ENCODE data around the gene OR4C3.
A peak's percentile ranks its signal among the peaks of the same experiment; 100 is the strongest.
"Not testable (repeated sequence)": the region's sequence is repeated elsewhere in the genome, so short reads cannot be mapped to it uniquely, and the experiment has no call there.

OR4C3 gene

DNA sequence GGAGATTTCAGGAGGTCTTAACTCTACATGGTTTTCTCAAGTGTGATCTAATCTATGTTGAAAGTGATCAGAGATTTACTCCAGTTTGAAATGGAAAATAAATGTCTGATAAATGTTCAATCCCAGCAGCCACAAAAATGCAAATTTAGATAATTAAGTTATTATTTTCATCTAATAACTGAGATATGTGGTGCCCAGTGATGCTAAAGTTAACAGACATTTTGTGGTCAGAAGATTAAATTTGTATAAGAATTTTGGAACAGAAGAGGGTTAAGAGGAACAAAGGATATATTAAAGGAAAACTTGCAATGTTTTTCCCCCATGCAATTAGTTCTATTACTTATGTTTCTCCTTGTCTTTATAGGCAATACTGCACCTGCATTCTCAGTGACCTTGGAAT is at the start of gene OR4C3:
Gene OR4C3 (plus strand): TSS at position 301 of the 400 bp plus-strand sequence. CDS start 102 bp downstream, outside the sequence.
- in situ Hi-C loops (cut with MboI; ENCODE audit: low sequenced_read_pairs); H3K36me3 ChIP-seq (replicated peaks); DNase-seq (ENCODE audit: low spot score in 2 of 2); H3K27me3 ChIP-seq (ENCODE audit: low read depth); H3K4me3 ChIP-seq; H3K4me1 ChIP-seq; H3K9me3 ChIP-seq: not testable (repeated sequence)

DNA sequence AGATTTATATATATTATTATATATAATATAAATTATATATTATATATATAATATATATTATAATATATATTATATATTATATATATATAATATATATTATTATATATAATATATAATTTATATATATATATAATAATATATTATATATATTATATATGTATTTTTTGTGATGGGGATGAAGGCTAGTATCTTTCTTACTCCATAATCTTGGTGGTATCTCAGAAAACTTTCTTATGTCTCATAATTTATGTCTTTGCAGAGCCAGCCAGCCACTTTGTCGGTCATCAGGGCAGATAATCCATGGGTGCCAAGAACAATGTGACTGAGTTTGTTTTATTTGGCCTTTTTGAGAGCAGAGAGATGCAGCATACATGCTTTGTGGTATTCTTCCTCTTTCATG is 18.8 kb upstream of the OR4C3 start, which contains the start of gene OR4S1:
Gene OR4S1 (plus strand): TSS at position 301 of the 400 bp plus-strand sequence. CDS start 0 bp downstream, at position 301.
- Histone ChIP-seq H3K36me3 (replicated peaks) (no peaks in the 10 kb centered on the region), H3K9me3 (no peaks in the 10 kb centered on the region), H3K4me1 (no peaks in the 10 kb centered on the region), H3K27me3 (ENCODE audit: low read depth) (no peaks in the 10 kb centered on the region), H3K4me3 (no peak within 1 kb of the TSS)
- DNase-seq (ENCODE audit: low spot score in 2 of 2) = no peak
- in situ Hi-C loops (cut with MboI; ENCODE audit: low sequenced_read_pairs) = no loop called here

DNA sequence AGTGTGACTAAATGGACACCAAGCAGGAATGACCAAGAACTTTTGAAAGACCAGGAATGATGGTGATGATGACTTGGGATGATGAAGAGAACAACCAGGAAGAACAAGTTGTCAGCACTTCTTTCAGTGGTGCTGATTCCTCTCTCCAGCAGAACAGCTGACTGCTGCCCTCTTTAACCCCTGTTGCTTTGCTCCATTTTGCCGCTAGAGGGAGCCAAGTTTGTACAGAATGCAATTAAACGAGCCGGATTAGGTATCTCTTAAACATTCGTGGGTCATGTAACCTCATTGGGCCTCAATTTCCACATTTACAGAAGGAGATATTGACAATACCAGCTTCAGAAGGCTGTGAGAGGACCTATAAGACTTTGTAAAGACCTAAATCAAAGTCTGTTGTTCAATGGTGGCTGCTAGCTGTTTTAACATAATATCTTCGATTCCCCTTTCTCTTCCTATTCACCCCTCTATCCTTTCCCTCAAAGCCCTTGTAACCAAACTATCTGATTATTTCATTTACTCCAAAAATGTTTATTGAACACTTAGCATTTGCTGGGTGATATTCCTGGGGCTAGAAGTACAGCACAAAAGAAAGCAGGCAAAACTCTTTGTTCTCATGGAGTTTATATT is 16.8 kb upstream of the OR4C3 start:
- in situ Hi-C loops (cut with MboI; ENCODE audit: low sequenced_read_pairs) = no loop called here
- H3K9me3 ChIP-seq = no peaks in the 10 kb centered on the region
- no peaks in the 10 kb centered on the region for H3K4me1 ChIP-seq
- peak; percentile 29 to 86 for DNase-seq (ENCODE audit: low spot score in 2 of 2)
- no peak overlapping the region for H3K4me3 ChIP-seq
- H3K27me3 ChIP-seq (ENCODE audit: low read depth) = no peaks in the 10 kb centered on the region
- H3K36me3 ChIP-seq (replicated peaks) = no peaks in the 10 kb centered on the region

DNA sequence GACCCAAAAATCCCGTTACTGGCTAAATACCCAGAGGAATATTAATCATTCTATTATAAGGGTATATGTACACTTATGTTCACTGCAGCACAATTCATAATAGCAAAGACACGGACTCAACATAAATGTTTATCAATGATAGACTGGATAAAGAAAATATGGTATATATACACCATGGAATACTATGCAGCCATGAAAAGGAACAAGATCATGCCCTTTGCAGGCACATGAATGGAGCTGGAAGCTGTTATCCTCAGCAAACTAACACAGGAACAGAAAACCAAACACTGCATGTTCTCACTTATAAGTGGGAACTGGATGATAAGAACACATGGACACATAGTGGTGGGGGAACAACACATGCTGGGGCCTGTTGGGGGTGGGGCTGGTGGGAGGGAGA is 11.1 kb upstream of the OR4C3 start:
- H3K36me3 ChIP-seq (replicated peaks); H3K27me3 ChIP-seq (ENCODE audit: low read depth); in situ Hi-C loops (cut with MboI; ENCODE audit: low sequenced_read_pairs); H3K4me1 ChIP-seq; DNase-seq (ENCODE audit: low spot score in 2 of 2); H3K9me3 ChIP-seq; H3K4me3 ChIP-seq: not testable (repeated sequence)

DNA sequence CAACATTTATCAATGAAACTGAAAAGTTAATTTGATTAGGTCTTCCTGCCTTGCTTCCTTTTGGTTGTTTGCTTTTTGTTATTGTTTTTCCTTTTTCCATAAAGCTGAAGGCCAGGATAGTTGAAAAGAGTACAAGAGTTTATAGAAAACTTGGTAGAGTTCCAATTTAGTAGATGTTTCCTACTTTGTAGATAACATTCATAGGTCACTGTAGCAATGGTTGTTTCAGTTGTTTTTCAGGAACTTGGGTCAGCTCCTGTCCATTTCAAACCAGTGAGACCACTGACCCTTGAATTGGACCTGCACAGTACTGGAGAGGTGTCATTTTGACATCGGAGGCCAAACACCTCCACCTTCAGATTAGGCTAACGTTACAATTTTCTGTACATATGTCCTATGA is 4.9 kb upstream of the OR4C3 start:
- 0 out of 2 replicates have a peak, but pooled peaks cover 11% of the 10 kb centered on the region for H3K27me3 ChIP-seq (ENCODE audit: low read depth)
- DNase-seq (ENCODE audit: low spot score in 2 of 2); H3K4me1 ChIP-seq; in situ Hi-C loops (cut with MboI; ENCODE audit: low sequenced_read_pairs); H3K4me3 ChIP-seq; H3K9me3 ChIP-seq; H3K36me3 ChIP-seq (replicated peaks): not testable (repeated sequence)

DNA sequence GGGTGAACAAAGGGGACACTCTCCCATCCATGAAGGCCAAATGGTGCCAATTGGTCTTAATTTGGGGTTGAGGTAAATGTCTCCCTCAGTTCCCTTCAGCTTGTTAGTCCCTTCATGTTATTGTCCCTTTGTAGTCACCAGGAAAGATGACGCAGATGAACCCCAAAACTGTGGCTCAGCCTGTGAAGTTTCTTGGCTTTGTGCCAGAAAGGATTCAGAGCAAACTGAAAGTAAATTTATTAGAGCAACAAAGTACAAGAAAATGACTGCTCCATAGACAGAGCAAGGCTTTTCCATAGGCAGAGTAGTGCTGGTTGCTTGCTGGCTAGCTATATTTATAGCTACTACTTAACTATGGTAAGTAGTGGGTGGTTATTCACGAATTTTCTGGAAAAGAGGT is 16.7 kb downstream of the OR4C3 start:
- no peaks in the 10 kb centered on the region for H3K4me1 ChIP-seq
- no peak for DNase-seq (ENCODE audit: low spot score in 2 of 2)
- in situ Hi-C loops (cut with MboI; ENCODE audit: low sequenced_read_pairs) = no loop called here
- H3K9me3 ChIP-seq = no peaks in the 10 kb centered on the region
- no peaks in the 10 kb centered on the region for H3K27me3 ChIP-seq (ENCODE audit: low read depth)
- H3K36me3 ChIP-seq (replicated peaks) = no peaks in the 10 kb centered on the region
- no peak overlapping the region for H3K4me3 ChIP-seq

DNA sequence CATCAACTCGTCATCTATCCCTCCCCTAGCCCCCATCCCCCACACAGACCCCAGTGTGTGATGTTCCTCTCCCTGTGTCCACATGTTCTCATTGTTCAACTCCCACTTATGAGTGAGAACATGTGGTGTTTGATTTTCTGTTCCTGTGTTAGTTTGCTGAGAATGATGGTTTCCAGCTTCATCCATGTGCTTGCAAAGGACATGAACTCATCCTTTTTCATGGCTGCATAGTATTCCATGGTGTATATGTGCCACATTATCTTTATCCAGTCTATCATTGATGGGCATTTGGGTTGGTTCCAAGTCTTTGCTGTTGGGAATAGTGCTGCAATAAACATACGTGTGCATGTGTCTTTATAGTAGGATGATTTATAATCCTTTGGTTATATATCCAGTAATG is 17.8 kb downstream of the OR4C3 start:
- H3K4me1 ChIP-seq; H3K4me3 ChIP-seq; H3K27me3 ChIP-seq (ENCODE audit: low read depth); H3K9me3 ChIP-seq; DNase-seq (ENCODE audit: low spot score in 2 of 2); H3K36me3 ChIP-seq (replicated peaks); in situ Hi-C loops (cut with MboI; ENCODE audit: low sequenced_read_pairs): not testable (repeated sequence)

DNA sequence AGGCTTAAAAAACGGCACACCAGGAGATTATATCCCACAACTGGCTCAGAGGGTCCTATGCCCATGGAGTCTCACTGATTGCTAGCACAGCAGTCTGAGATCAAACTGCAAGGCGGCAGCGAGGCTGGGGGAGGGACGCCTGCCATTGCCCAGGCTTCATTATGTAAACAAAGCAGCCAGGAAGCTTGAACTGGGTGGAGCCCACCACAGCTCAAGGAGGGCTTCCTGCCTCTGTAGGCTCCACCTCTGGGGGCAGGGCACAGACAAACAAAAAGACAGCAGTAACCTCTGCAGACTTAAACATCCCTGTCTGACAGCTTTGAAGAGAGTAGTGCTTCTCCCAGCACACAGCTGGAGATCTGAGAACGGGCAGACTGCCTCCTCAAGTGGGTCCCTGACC is 21.6 kb downstream of the OR4C3 start:
- H3K4me1 ChIP-seq; H3K9me3 ChIP-seq; in situ Hi-C loops (cut with MboI; ENCODE audit: low sequenced_read_pairs); H3K36me3 ChIP-seq (replicated peaks); H3K4me3 ChIP-seq; H3K27me3 ChIP-seq (ENCODE audit: low read depth); DNase-seq (ENCODE audit: low spot score in 2 of 2): not testable (repeated sequence)

DNA sequence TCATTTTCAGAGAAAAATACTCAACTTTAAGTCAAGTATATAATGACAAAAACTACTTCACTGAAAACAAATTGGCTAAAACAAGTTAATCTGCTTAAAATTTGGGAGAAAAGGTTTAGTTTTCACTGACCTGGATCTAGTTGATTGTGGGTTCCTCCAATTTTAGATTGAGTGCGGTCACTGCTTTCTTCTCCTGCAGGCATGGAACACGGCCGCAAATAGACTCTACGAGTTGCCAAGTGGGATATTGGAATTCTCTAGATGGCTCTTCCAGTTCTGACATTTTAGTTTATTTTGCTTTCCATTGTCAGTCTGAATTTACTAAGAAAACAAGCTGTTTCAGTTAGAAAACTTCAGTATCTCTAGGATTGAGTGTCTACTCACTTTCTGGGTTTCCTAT is 29.3 kb downstream of the OR4C3 start:
- in situ Hi-C loops (cut with MboI; ENCODE audit: low sequenced_read_pairs) = no loop called here
- H3K27me3 ChIP-seq (ENCODE audit: low read depth) = no peaks in the 10 kb centered on the region
- DNase-seq (ENCODE audit: low spot score in 2 of 2) = no peak

DNA sequence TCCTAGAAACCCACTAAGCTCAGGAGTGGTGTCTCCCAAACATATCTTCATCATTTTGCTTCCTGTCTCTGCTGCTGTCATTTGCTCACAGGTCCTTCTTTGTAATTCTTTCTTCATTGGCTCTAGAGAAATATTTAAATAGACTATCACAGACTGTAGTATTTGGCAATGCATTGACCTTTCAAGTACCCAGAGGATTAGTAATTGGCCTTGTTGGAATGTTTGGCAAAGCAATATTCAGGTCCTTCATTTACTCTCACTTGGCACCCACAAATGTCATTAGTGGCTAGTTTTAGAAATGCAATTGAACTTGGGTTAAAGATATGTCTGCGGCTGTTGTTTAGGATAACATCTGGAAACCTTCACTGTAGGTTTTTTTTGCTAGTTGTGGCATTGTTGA is 30.0 kb downstream of the OR4C3 start:
- Histone ChIP-seq H3K27me3 (ENCODE audit: low read depth) (no peaks in the 10 kb centered on the region), H3K4me1 (no peaks in the 10 kb centered on the region), H3K4me3 (no peak overlapping the region), H3K36me3 (replicated peaks) (no peaks in the 10 kb centered on the region), H3K9me3 (no peaks in the 10 kb centered on the region)
- no peak for DNase-seq (ENCODE audit: low spot score in 2 of 2)
- in situ Hi-C loops (cut with MboI; ENCODE audit: low sequenced_read_pairs) = no loop called here

More for the DNA sequence above, 29.3 kb downstream of the OR4C3 start:
- Histone ChIP-seq H3K9me3 (no peaks in the 10 kb centered on the region), H3K4me3 (no peak overlapping the region), H3K36me3 (replicated peaks) (no peaks in the 10 kb centered on the region), H3K4me1 (no peaks in the 10 kb centered on the region)

DNA sequence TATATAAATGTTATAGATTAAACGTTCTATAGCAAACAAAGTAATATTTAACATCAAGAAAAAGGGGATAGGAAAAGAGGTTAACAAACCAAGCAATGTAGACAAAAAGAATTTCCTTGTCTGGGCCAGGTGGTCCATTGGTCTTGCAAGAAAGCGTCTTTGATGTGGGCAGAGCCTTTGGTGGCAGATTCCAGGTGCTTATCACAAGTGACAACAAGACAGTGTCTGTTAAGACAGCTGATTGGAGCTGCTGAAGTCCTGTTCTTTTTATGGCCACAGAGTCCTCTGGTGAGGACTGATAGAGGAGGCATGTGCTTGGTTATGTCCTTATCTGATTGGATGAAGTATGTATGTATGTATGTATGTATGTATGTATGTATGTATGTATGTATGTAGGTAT is 36.6 kb downstream of the OR4C3 start:
- H3K9me3 ChIP-seq; in situ Hi-C loops (cut with MboI; ENCODE audit: low sequenced_read_pairs); H3K27me3 ChIP-seq (ENCODE audit: low read depth); H3K36me3 ChIP-seq (replicated peaks); H3K4me1 ChIP-seq; DNase-seq (ENCODE audit: low spot score in 2 of 2); H3K4me3 ChIP-seq: not testable (repeated sequence)

DNA sequence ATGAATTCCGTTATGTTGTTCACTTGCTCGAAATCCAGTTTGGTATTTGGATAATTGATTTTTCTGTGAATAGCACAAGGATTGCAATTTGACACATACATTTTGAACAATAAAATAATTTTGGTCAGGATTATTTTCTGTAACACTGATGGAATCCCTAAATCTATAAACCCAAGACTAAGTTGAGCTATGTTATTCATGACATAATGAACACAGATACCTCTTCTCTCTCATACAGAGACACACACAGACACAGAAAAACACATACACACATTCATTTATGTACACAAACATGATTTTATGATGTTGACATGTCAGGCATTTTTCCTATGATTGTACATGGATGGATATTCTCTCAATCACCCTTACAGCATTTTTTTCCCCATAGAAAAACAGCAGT is 41.6 kb downstream of the OR4C3 start, which contains the start of gene OR4C5:
Gene OR4C5 (minus strand): TSS at position 101 of the 400 bp plus-strand sequence. CDS start 0 bp downstream, at position 101.
- H3K27me3 ChIP-seq (ENCODE audit: low read depth) = no peaks in the 10 kb centered on the region
- no peaks in the 10 kb centered on the region for H3K9me3 ChIP-seq
- no peak within 1 kb of the TSS for H3K4me3 ChIP-seq
- H3K4me1 ChIP-seq = no peaks in the 10 kb centered on the region
- in situ Hi-C loops (cut with MboI; ENCODE audit: low sequenced_read_pairs) = no loop called here
- DNase-seq (ENCODE audit: low spot score in 2 of 2) = no peak
- H3K36me3 ChIP-seq (replicated peaks) = no peaks in the 10 kb centered on the region

Measured in HAP-1 (cell line).